Nephron (organoid): ENCODE data around the gene SBNO1.

Experiments used
- H3K27ac Mint-ChIP-seq, 3 experiments: 2 replicates each; pipeline ENCODE4 v1.8.0; 2020; ENCODE audit warnings: mixed read lengths in 3 of 3, mild to moderate bottlenecking in 2 of 3, moderate library complexity in 1 of 3
- H3K27me3 Mint-ChIP-seq: 2 replicates; pipeline ENCODE4 v1.8.0; 2021; ENCODE audit warnings: low read depth, mild to moderate bottlenecking, moderate library complexity, mixed read lengths
- H3K36me3 Mint-ChIP-seq: 2 replicates; pipeline ENCODE4 v1.8.0; 2020; ENCODE audit warnings: low read depth, mixed read lengths
- H3K4me1 Mint-ChIP-seq: 2 replicates; pipeline ENCODE4 v1.8.0; 2020; ENCODE audit warnings: mixed read lengths
- H3K4me3 Mint-ChIP-seq, 3 experiments: 2 replicates each; pipeline ENCODE4 v1.8.0; 2020; ENCODE audit warnings: mild to moderate bottlenecking in 3 of 3, mixed read lengths in 3 of 3, moderate library complexity in 2 of 3
- H3K9me3 Mint-ChIP-seq: 2 replicates; pipeline ENCODE4 v1.8.0; 2020; ENCODE audit warnings: mixed read lengths
- CTCF ChIP-seq, 3 experiments: fragments of 200-600 bp; sonication (generic); IDR thresholded peaks; one replicate each; pipeline ENCODE4 v1.5.0; 2021; ENCODE audit warnings: antibody characterized with exemption in 3 of 3; ENCODE audit not compliant: unreplicated experiment in 3 of 3

Gene SBNO1

GRCh38 chr12:123271001-123271668 lies 93.5 kb downstream of the SBNO1 start:
- Mint-ChIP-seq H3K4me3 (no peak overlapping the region), H3K36me3 (peaks cover 8% of the 10 kb centered on the region), H3K4me1 (peaks cover 39% of the 10 kb centered on the region), H3K27me3 (no peaks in the 10 kb centered on the region), H3K27ac (no peak overlapping the region), H3K9me3 (no peaks in the 10 kb centered on the region)
- peak; percentile 24 to 44 (median 38) for TF ChIP-seq CTCF (IDR thresholded peaks at IDR 0.05; ENCODE audit: unreplicated experiment in 3 of 3)

GRCh38 chr12:123270214-123271000 lies 94.2 kb downstream of the SBNO1 start:
- Mint-ChIP-seq H3K4me1 (peaks cover 39% of the 10 kb centered on the region), H3K9me3 (no peaks in the 10 kb centered on the region), H3K27me3 (no peaks in the 10 kb centered on the region), H3K27ac (peak overlapping the region; percentile 97), H3K36me3 (peaks cover 12% of the 10 kb centered on the region), H3K4me3 (peak overlapping the region; percentile 91 to 98 (median 94))
- no peak for TF ChIP-seq CTCF (IDR thresholded peaks at IDR 0.05; ENCODE audit: unreplicated experiment in 3 of 3)

GRCh38 chr12:123269896-123270213 lies 94.8 kb downstream of the SBNO1 start:
- H3K27me3 Mint-ChIP-seq: no peaks in the 10 kb centered on the region
- TF ChIP-seq CTCF (IDR thresholded peaks at IDR 0.05; ENCODE audit: unreplicated experiment in 3 of 3): no peak
- H3K36me3 Mint-ChIP-seq: peaks cover 16% of the 10 kb centered on the region
- peaks cover 39% of the 10 kb centered on the region for H3K4me1 Mint-ChIP-seq
- H3K27ac Mint-ChIP-seq: peak overlapping the region; percentile 97
- H3K9me3 Mint-ChIP-seq: no peaks in the 10 kb centered on the region
- H3K4me3 Mint-ChIP-seq: peak overlapping the region; percentile 91 to 98 (median 94)

- peaks cover 42% of the 10 kb centered on the region for H3K4me1 Mint-ChIP-seq
- peak overlapping the region; percentile 97 for H3K27ac Mint-ChIP-seq
These were observed 95.2 kb downstream of the SBNO1 start for GRCh38 chr12:123269395-123269892.

GRCh38 chr12:123268850-123269249 lies 95.8 kb downstream of the SBNO1 start:
- H3K27ac Mint-ChIP-seq: peak overlapping the region; percentile 97
- peaks cover 22% of the 10 kb centered on the region for H3K36me3 Mint-ChIP-seq
- no peaks in the 10 kb centered on the region for H3K27me3 Mint-ChIP-seq
- peak overlapping the region; percentile 91 to 98 (median 94) for H3K4me3 Mint-ChIP-seq
- peaks cover 44% of the 10 kb centered on the region for H3K4me1 Mint-ChIP-seq
- no peaks in the 10 kb centered on the region for H3K9me3 Mint-ChIP-seq
- TF ChIP-seq CTCF (IDR thresholded peaks at IDR 0.05; ENCODE audit: unreplicated experiment in 3 of 3): no peak

More at GRCh38 chr12:123269395-123269892, 95.2 kb downstream of the SBNO1 start:
- H3K9me3 Mint-ChIP-seq: no peaks in the 10 kb centered on the region
- no peaks in the 10 kb centered on the region for H3K27me3 Mint-ChIP-seq
- H3K36me3 Mint-ChIP-seq: peaks cover 20% of the 10 kb centered on the region
- peak in 2 of 3 experiments; percentile 19 to 26 for TF ChIP-seq CTCF (IDR thresholded peaks at IDR 0.05; ENCODE audit: unreplicated experiment in 3 of 3)
- peak overlapping the region; percentile 91 to 98 (median 94) for H3K4me3 Mint-ChIP-seq
